Kidney epithelial cell (primary cell): ENCODE measurements around the gene EPHX1. TPM values are rescaled to one million over a fixed set of nuclear protein-coding genes. Genes with fewer than 3 reads are reported as not detected.

Experiments used
- DNase-seq: peaks from one replicate; pipeline ENCODE4 v3.0.0-alpha.2; 2010; ENCODE audit warnings: low read depth
- H3K27me3 ChIP-seq: 2 replicates; pipeline ENCODE4 v1.6.0; 2011; ENCODE audit warnings: low read length; ENCODE audit not compliant: control insufficient read depth, insufficient read depth
- H3K36me3 ChIP-seq: 2 replicates; pipeline ENCODE4 v1.5.1; 2011; ENCODE audit warnings: low read length; ENCODE audit not compliant: control insufficient read depth, insufficient read depth
- H3K4me3 ChIP-seq: 2 replicates; pipeline ENCODE4 v1.5.1; 2011; ENCODE audit warnings: low read depth, mild to moderate bottlenecking, control low read depth, low read length
- CTCF ChIP-seq: IDR thresholded peaks from 2 replicates; pipeline ENCODE4 v1.5.1; 2011; ENCODE audit warnings: mild to moderate bottlenecking, moderate library complexity, low read length, control low read depth, inconsistent platforms; ENCODE audit not compliant: insufficient read depth, poor library complexity, severe bottlenecking
- total RNA-seq: library from RNA; depleted of rRNA; stranded (reverse); fragments of >200 nt; gene quantifications from 2 replicates; pipeline ENCODE4 v1.2.3, GENCODE V29; 2015

EPHX1 gene
- total RNA-seq, 1 donor from 2014 or later, result 23.6 TPM

- no peak for DNase-seq
- no peak for TF ChIP-seq CTCF
- no peak overlapping the region for H3K4me3 ChIP-seq
- H3K27me3 ChIP-seq, result no peaks in the 10 kb centered on the region
- H3K36me3 ChIP-seq, result peaks cover 2% of the 10 kb centered on the region
Measured at GRCh38 chr1:225859151-225859550, 49.2 kb downstream of the EPHX1 start.

GRCh38 chr1:225860107-225860506 is 50.2 kb downstream of the EPHX1 start:
- no peak for TF ChIP-seq CTCF
- no peak for DNase-seq
- Histone ChIP-seq H3K27me3 (no peaks in the 10 kb centered on the region), H3K4me3 (no peak overlapping the region), H3K36me3 (peaks cover 2% of the 10 kb centered on the region)

GRCh38 chr1:225860876-225861441 is 51.0 kb downstream of the EPHX1 start:
- no peaks in the 10 kb centered on the region for H3K27me3 ChIP-seq
- no peak overlapping the region for H3K4me3 ChIP-seq
- DNase-seq, result no peak
- TF ChIP-seq CTCF, result no peak
- peaks cover 2% of the 10 kb centered on the region for H3K36me3 ChIP-seq

- no peak overlapping the region for H3K4me3 ChIP-seq
- TF ChIP-seq CTCF, result no peak
- H3K36me3 ChIP-seq, result peaks cover 3% of the 10 kb centered on the region
- no peak for DNase-seq
- no peaks in the 10 kb centered on the region for H3K27me3 ChIP-seq
Measured at GRCh38 chr1:225861834-225862580, 52.1 kb downstream of the EPHX1 start.

- Histone ChIP-seq H3K4me3 (no peak overlapping the region), H3K27me3 (no peaks in the 10 kb centered on the region), H3K36me3 (peaks cover 3% of the 10 kb centered on the region)
- no peak for TF ChIP-seq CTCF
- no peak for DNase-seq
Measured at GRCh38 chr1:225862581-225862950, 52.6 kb downstream of the EPHX1 start.

- peaks cover 3% of the 10 kb centered on the region for H3K36me3 ChIP-seq
- H3K4me3 ChIP-seq, result no peak overlapping the region
- DNase-seq, result no peak
- H3K27me3 ChIP-seq, result no peaks in the 10 kb centered on the region
- no peak for TF ChIP-seq CTCF
Measured at GRCh38 chr1:225863167-225863566, 53.2 kb downstream of the EPHX1 start.
